Measurements from ENCODE around the gene LRRC55.

The LRRC55 gene

GRCh38 chr11:57181678-57182305 lies at the start of gene LRRC55:
TSS of gene LRRC55 (plus strand) at chr11:57181953. CDS start at chr11:57182023, 70 bp downstream.
- Mint-ChIP-seq H3K4me1 (no peaks in the 10 kb centered on the region), H3K27ac (ENCODE audit: low read depth) (no peak within 1 kb of the TSS), H3K36me3 (ENCODE audit: insufficient read depth) (peaks cover 5% of the 10 kb centered on the region), H3K9me3 (no peaks in the 10 kb centered on the region), H3K27me3 (peaks cover 38% of the 10 kb centered on the region), H3K4me3 (no peak within 1 kb of the TSS)
- ATAC-seq (replicated peaks; ENCODE audit: extremely low read depth, poor library complexity, severe bottlenecking) (no peak), DNase-seq (ENCODE audit: low spot score in 2 of 2) (no peak)

GRCh38 chr11:57133366-57134038 lies 48.3 kb upstream of the LRRC55 start:
- DNase-seq (ENCODE audit: low spot score in 2 of 2): no peak
- no peaks in the 10 kb centered on the region for H3K36me3 Mint-ChIP-seq (ENCODE audit: insufficient read depth)
- no peaks in the 10 kb centered on the region for H3K4me1 Mint-ChIP-seq
- no peak overlapping the region for H3K27ac Mint-ChIP-seq (ENCODE audit: low read depth)
- no peak overlapping the region for H3K4me3 Mint-ChIP-seq
- H3K27me3 Mint-ChIP-seq: peaks cover 45% of the 10 kb centered on the region
- no peak for ATAC-seq (replicated peaks; ENCODE audit: extremely low read depth, poor library complexity, severe bottlenecking)
- no peaks in the 10 kb centered on the region for H3K9me3 Mint-ChIP-seq

- no peaks in the 10 kb centered on the region for H3K9me3 Mint-ChIP-seq
- DNase-seq (ENCODE audit: low spot score in 2 of 2): no peak
- no peak for ATAC-seq (replicated peaks; ENCODE audit: extremely low read depth, poor library complexity, severe bottlenecking)
- peaks cover 44% of the 10 kb centered on the region for H3K27me3 Mint-ChIP-seq
- no peak overlapping the region for H3K4me3 Mint-ChIP-seq
- no peak overlapping the region for H3K27ac Mint-ChIP-seq (ENCODE audit: low read depth)
- no peaks in the 10 kb centered on the region for H3K36me3 Mint-ChIP-seq (ENCODE audit: insufficient read depth)
- no peaks in the 10 kb centered on the region for H3K4me1 Mint-ChIP-seq
Observed at GRCh38 chr11:57134284-57134683, 47.5 kb upstream of the LRRC55 start.

GRCh38 chr11:57135020-57135751 lies 46.6 kb upstream of the LRRC55 start:
- Mint-ChIP-seq H3K27me3 (peaks cover 34% of the 10 kb centered on the region), H3K4me1 (no peaks in the 10 kb centered on the region), H3K4me3 (no peak overlapping the region), H3K27ac (ENCODE audit: low read depth) (no peak overlapping the region), H3K9me3 (no peaks in the 10 kb centered on the region), H3K36me3 (ENCODE audit: insufficient read depth) (no peaks in the 10 kb centered on the region)
- no peak for ATAC-seq (replicated peaks; ENCODE audit: extremely low read depth, poor library complexity, severe bottlenecking)
- no peak for DNase-seq (ENCODE audit: low spot score in 2 of 2)

GRCh38 chr11:57140568-57140967 lies 41.2 kb upstream of the LRRC55 start:
- H3K4me3 Mint-ChIP-seq: no peak overlapping the region

GRCh38 chr11:57143459-57143858 lies 38.3 kb upstream of the LRRC55 start:
- H3K4me1 Mint-ChIP-seq: no peaks in the 10 kb centered on the region
- H3K4me3 Mint-ChIP-seq: no peak overlapping the region
- no peak for DNase-seq (ENCODE audit: low spot score in 2 of 2)
- no peaks in the 10 kb centered on the region for H3K9me3 Mint-ChIP-seq
- no peak overlapping the region for H3K27ac Mint-ChIP-seq (ENCODE audit: low read depth)
- ATAC-seq (replicated peaks; ENCODE audit: extremely low read depth, poor library complexity, severe bottlenecking): no peak
- H3K27me3 Mint-ChIP-seq: no peaks in the 10 kb centered on the region
- no peaks in the 10 kb centered on the region for H3K36me3 Mint-ChIP-seq (ENCODE audit: insufficient read depth)

More at GRCh38 chr11:57140568-57140967, 41.2 kb upstream of the LRRC55 start:
- ATAC-seq (replicated peaks; ENCODE audit: extremely low read depth, poor library complexity, severe bottlenecking) (no peak), DNase-seq (ENCODE audit: low spot score in 2 of 2) (no peak)
- Mint-ChIP-seq H3K27ac (ENCODE audit: low read depth) (no peak overlapping the region), H3K4me1 (no peaks in the 10 kb centered on the region), H3K9me3 (no peaks in the 10 kb centered on the region), H3K27me3 (no peaks in the 10 kb centered on the region), H3K36me3 (ENCODE audit: insufficient read depth) (no peaks in the 10 kb centered on the region)

- Mint-ChIP-seq H3K4me1 (no peaks in the 10 kb centered on the region), H3K9me3 (no peaks in the 10 kb centered on the region), H3K4me3 (no peak overlapping the region), H3K27me3 (no peaks in the 10 kb centered on the region), H3K36me3 (ENCODE audit: insufficient read depth) (no peaks in the 10 kb centered on the region), H3K27ac (ENCODE audit: low read depth) (no peak overlapping the region)
- no peak for ATAC-seq (replicated peaks; ENCODE audit: extremely low read depth, poor library complexity, severe bottlenecking)
- no peak for DNase-seq (ENCODE audit: low spot score in 2 of 2)
Observed at GRCh38 chr11:57144075-57144474, 37.7 kb upstream of the LRRC55 start.

- Mint-ChIP-seq H3K4me1 (no peaks in the 10 kb centered on the region), H3K27ac (ENCODE audit: low read depth) (no peak overlapping the region), H3K27me3 (no peaks in the 10 kb centered on the region), H3K36me3 (ENCODE audit: insufficient read depth) (no peaks in the 10 kb centered on the region), H3K4me3 (no peak overlapping the region), H3K9me3 (no peaks in the 10 kb centered on the region)
- ATAC-seq (replicated peaks; ENCODE audit: extremely low read depth, poor library complexity, severe bottlenecking) (no peak), DNase-seq (ENCODE audit: low spot score in 2 of 2) (no peak)
Observed at GRCh38 chr11:57144531-57145320, 37.0 kb upstream of the LRRC55 start.

- H3K27ac Mint-ChIP-seq (ENCODE audit: low read depth): no peak overlapping the region
- no peaks in the 10 kb centered on the region for H3K36me3 Mint-ChIP-seq (ENCODE audit: insufficient read depth)
- H3K27me3 Mint-ChIP-seq: no peaks in the 10 kb centered on the region
- no peak overlapping the region for H3K4me3 Mint-ChIP-seq
- no peaks in the 10 kb centered on the region for H3K4me1 Mint-ChIP-seq
- ATAC-seq (replicated peaks; ENCODE audit: extremely low read depth, poor library complexity, severe bottlenecking): no peak
- no peaks in the 10 kb centered on the region for H3K9me3 Mint-ChIP-seq
- no peak for DNase-seq (ENCODE audit: low spot score in 2 of 2)
Observed at GRCh38 chr11:57146301-57146700, 35.5 kb upstream of the LRRC55 start.

- ATAC-seq (replicated peaks; ENCODE audit: extremely low read depth, poor library complexity, severe bottlenecking): no peak
- Mint-ChIP-seq H3K36me3 (ENCODE audit: insufficient read depth) (no peaks in the 10 kb centered on the region), H3K9me3 (no peaks in the 10 kb centered on the region), H3K27ac (ENCODE audit: low read depth) (no peak overlapping the region), H3K27me3 (no peaks in the 10 kb centered on the region), H3K4me3 (no peak overlapping the region), H3K4me1 (no peaks in the 10 kb centered on the region)
- no peak for DNase-seq (ENCODE audit: low spot score in 2 of 2)
Observed at GRCh38 chr11:57148621-57149020, 33.1 kb upstream of the LRRC55 start.

GRCh38 chr11:57150454-57150917 lies 31.3 kb upstream of the LRRC55 start:
- no peak overlapping the region for H3K27ac Mint-ChIP-seq (ENCODE audit: low read depth)
- no peak for ATAC-seq (replicated peaks; ENCODE audit: extremely low read depth, poor library complexity, severe bottlenecking)
- H3K4me1 Mint-ChIP-seq: no peaks in the 10 kb centered on the region
- H3K27me3 Mint-ChIP-seq: peaks cover 8% of the 10 kb centered on the region
- no peaks in the 10 kb centered on the region for H3K36me3 Mint-ChIP-seq (ENCODE audit: insufficient read depth)
- no peak overlapping the region for H3K4me3 Mint-ChIP-seq
- no peaks in the 10 kb centered on the region for H3K9me3 Mint-ChIP-seq
- no peak for DNase-seq (ENCODE audit: low spot score in 2 of 2)

GRCh38 chr11:57152134-57152533 lies 29.6 kb upstream of the LRRC55 start:
- H3K4me1 Mint-ChIP-seq: no peaks in the 10 kb centered on the region
- H3K9me3 Mint-ChIP-seq: no peaks in the 10 kb centered on the region
- H3K27ac Mint-ChIP-seq (ENCODE audit: low read depth): no peak overlapping the region
- no peak for DNase-seq (ENCODE audit: low spot score in 2 of 2)
- H3K4me3 Mint-ChIP-seq: no peak overlapping the region
- ATAC-seq (replicated peaks; ENCODE audit: extremely low read depth, poor library complexity, severe bottlenecking): no peak
- H3K36me3 Mint-ChIP-seq (ENCODE audit: insufficient read depth): no peaks in the 10 kb centered on the region
- H3K27me3 Mint-ChIP-seq: peaks cover 17% of the 10 kb centered on the region

Data from central memory CD8-positive, alpha-beta T cell (primary cell).